ENCODE measurements around the gene LAMB3. TPM values are rescaled to one million over a fixed set of nuclear protein-coding genes. Genes with fewer than 3 reads are reported as not detected.

The LAMB3 gene
- total and polyA plus RNA-seq, 12 donors, result 8.2 to 117 (median 34.7) TPM

Small RNA genes within 50 kb of the gene (microRNA-seq; reads per million reads assigned to microRNA genes)
- 0 reads per million in 3 donors for gene MIR4260

Other genes with a start within 250 kb of the LAMB3 start
- 1 to 10 TPM in 7 of 9 donors, under 1 TPM in 2; 0.57 to 8.4 (median 2.6) TPM for gene CAMK1G, start 68.7 kb downstream of the LAMB3 start, total RNA-seq
- gene CAMK1G, start 68.7 kb downstream of the LAMB3 start, polyA plus RNA-seq, result 1 to 10 TPM in 2 of 3 donors, under 1 TPM in 1; 0.84 to 2.5 (median 2.2) TPM
- gene G0S2, start 23.0 kb upstream of the LAMB3 start, total RNA-seq, result 100 to 1,000 TPM in 8 of 9 donors, 10 to 100 TPM in 1; 65.3 to 901 (median 209) TPM
- 100 to 1,000 TPM in 2 of 3 donors, 10 to 100 TPM in 1; 48.5 to 504 (median 265) TPM for gene G0S2, start 23.0 kb upstream of the LAMB3 start, polyA plus RNA-seq
- 10 to 100 TPM in 5 of 9 donors, 1 to 10 TPM in 3, under 1 TPM in 1; 0.17 to 29.6 (median 11.7) TPM for gene HSD11B1, start 52.4 kb upstream of the LAMB3 start, total RNA-seq
- gene HSD11B1, start 52.4 kb upstream of the LAMB3 start, polyA plus RNA-seq, result 1 to 10 TPM; 4.1 to 8.2 (median 4.7) TPM
- gene TRAF3IP3, start 103.6 kb upstream of the LAMB3 start, total RNA-seq, result 1 to 10 TPM in 8 of 9 donors, under 1 TPM in 1; 0.88 to 9.8 (median 2.0) TPM
- 1 to 10 TPM; 1.0 to 3.8 (median 2.2) TPM for gene TRAF3IP3, start 103.6 kb upstream of the LAMB3 start, polyA plus RNA-seq
- 1 to 10 TPM; 1.1 to 5.4 (median 2.3) TPM for gene C1orf74, start 132.1 kb upstream of the LAMB3 start, total RNA-seq
- 1 to 10 TPM in 2 of 3 donors, under 1 TPM in 1; 0.98 to 4.0 (median 1.0) TPM for gene C1orf74, start 132.1 kb upstream of the LAMB3 start, polyA plus RNA-seq
- 10 to 100 TPM in 8 of 9 donors, 1 to 10 TPM in 1; 8.1 to 60.2 (median 35.9) TPM for gene IRF6, start 153.7 kb upstream of the LAMB3 start, total RNA-seq
- 1 to 10 TPM; 5.4 to 9.8 (median 8.5) TPM for gene IRF6, start 153.7 kb upstream of the LAMB3 start, polyA plus RNA-seq
- 10 to 100 TPM in 2 of 9 donors, 1 to 10 TPM in 7; 5.3 to 11.6 (median 8.1) TPM for gene UTP25, start 175.5 kb upstream of the LAMB3 start, total RNA-seq
- 1 to 10 TPM; 2.2 to 8.8 (median 2.4) TPM for gene UTP25, start 175.5 kb upstream of the LAMB3 start, polyA plus RNA-seq

Data from adrenal gland (tissue), 12 donors.